ENCODE results near the gene FBXO4. TPM values are rescaled to one million over a fixed set of nuclear protein-coding genes. Genes with fewer than 3 reads are reported as not detected.

Gene FBXO4
- total RNA-seq, 1 experiment from 2014 or later, result 18.4 TPM

DNA sequence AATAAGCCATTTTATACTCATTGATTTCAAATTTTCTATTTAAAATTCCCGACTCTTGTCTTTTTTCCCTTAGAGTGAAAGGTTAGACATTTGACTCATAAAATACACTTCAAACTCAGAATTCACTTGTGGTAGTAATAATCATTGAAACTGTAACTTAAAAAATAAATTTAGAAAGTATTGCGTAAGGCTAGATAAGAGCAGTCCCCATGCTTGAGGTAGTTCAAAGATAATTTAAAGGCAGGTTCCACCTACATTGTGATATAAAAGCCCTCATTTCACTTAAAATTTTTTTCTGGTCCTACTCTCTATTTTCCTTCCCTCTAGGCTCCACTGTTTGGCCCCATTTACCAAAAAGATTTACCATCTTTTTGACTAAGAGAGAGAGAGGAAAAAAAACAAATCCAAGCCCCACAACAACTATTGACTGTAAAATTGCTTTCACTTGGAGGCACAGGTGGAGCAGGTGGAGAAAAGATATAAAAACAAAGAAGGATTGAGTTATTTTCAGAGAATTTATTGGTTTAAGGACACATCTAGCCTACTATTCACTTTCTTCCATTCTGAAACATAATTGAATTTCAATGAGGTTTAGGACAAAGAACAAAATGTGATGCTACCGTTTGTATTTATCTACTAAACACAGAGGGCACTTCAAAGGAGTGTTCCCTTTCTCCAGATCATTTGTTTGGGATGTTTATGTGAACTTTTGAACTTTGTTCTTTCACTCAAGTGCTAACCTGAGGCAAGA lies 61.0 kb downstream of the FBXO4 start:
- CTCF ChIA-PET, result interaction anchor here (0.5 kb wide), 1 partner anchor 41 kb away, joined by 3 read pairs; no protein-coding TSS in a partner anchor

More for the DNA sequence above, 61.0 kb downstream of the FBXO4 start:
- DNase-seq (ENCODE audit: unreplicated experiment), result no peak
- TF ChIP-seq, protein P1, sequence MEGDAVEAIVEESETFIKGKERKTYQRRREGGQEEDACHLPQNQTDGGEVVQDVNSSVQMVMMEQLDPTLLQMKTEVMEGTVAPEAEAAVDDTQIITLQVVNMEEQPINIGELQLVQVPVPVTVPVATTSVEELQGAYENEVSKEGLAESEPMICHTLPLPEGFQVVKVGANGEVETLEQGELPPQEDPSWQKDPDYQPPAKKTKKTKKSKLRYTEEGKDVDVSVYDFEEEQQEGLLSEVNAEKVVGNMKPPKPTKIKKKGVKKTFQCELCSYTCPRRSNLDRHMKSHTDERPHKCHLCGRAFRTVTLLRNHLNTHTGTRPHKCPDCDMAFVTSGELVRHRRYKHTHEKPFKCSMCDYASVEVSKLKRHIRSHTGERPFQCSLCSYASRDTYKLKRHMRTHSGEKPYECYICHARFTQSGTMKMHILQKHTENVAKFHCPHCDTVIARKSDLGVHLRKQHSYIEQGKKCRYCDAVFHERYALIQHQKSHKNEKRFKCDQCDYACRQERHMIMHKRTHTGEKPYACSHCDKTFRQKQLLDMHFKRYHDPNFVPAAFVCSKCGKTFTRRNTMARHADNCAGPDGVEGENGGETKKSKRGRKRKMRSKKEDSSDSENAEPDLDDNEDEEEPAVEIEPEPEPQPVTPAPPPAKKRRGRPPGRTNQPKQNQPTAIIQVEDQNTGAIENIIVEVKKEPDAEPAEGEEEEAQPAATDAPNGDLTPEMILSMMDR (IDR thresholded peaks at IDR 0.05; ENCODE audit: unreplicated experiment), result no peak
- peaks cover 8% of the 10 kb centered on the region for H3K9me3 Mint-ChIP-seq (ENCODE audit: unreplicated experiment)
- intact Hi-C loops (cut with micrococcal nuclease), result no loop called here
- no peak overlapping the region for H3K4me3 Mint-ChIP-seq (ENCODE audit: unreplicated experiment)
- no TSS peak for BruUV-seq (replicated peaks)
- H3K36me3 Mint-ChIP-seq (ENCODE audit: insufficient read depth, unreplicated experiment), result no peaks in the 10 kb centered on the region
- H3K4me1 Mint-ChIP-seq (ENCODE audit: insufficient read depth, unreplicated experiment), result no peaks in the 10 kb centered on the region
- no peaks in the 10 kb centered on the region for H3K27me3 Mint-ChIP-seq (ENCODE audit: insufficient read depth, unreplicated experiment)
- POLR2A ChIA-PET, result no interaction called here
- no peak overlapping the region for H3K27ac Mint-ChIP-seq (ENCODE audit: low read depth, unreplicated experiment)

Other genes with a start within 250 kb of the FBXO4 start
- 47.1 and 48.6 TPM in 2 replicates for gene OXCT1, start 54.9 kb upstream of the FBXO4 start, total RNA-seq (2022)
- gene RIMOC1, start 20.9 kb upstream of the FBXO4 start, total RNA-seq (2022), result 40.4 and 45.4 TPM in 2 replicates

Measured in MCF 10A (cell line).